ENCODE data around the gene ADAM23.

DNA sequence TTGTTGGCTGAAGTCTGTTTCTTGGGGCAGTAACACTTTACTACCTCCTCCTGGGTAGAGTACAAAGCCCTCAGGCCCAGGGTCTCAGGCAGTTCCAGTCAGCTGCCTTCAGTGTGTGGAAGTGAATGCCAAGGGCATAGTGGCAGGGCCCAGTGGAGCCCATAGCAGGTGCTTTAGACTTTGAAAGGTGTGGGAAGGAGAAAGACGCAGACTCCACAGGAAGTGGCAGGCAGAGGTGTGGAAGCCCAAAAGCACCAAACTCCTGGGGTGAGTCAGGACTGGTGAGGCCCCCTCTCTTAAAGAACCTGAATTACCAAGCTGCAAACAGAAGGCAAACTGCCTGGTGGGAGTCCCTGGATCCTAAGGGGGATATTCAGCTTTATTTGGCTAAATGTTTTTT lies 45.3 kb downstream of the ADAM23 start:
- TF ChIP-seq CTCF (IDR thresholded peaks at IDR 0.05; ENCODE audit: poor library complexity) (no peak), EZH2 (IDR thresholded peaks at IDR 0.05; ENCODE audit: borderline replicate concordance) (no peak), EZH2phosphoT487 (IDR thresholded peaks at IDR 0.05; ENCODE audit: low read depth, severe bottlenecking, unreplicated experiment) (no peak)
